GM12892 (cell line): Measurements from ENCODE around the gene TCF15.

Experiments
- POLR2A ChIP-seq: IDR thresholded peaks from 2 replicates; pipeline ENCODE4 v1.6.1; 2011; ENCODE audit warnings: low read depth, low read length, control low read depth
- POLR2AphosphoS5 ChIP-seq: IDR thresholded peaks from 2 replicates; pipeline ENCODE4 v1.6.1; 2011; ENCODE audit warnings: low read depth, low read length, control low read depth
- TAF1 ChIP-seq: IDR thresholded peaks from 2 replicates; pipeline ENCODE4 v1.6.1; 2011; ENCODE audit warnings: low read depth, mild to moderate bottlenecking, control low read depth, low read length, borderline replicate concordance

- TF ChIP-seq TAF1 (no peak), POLR2AphosphoS5 (no peak), POLR2A (no peak)
Measured at GRCh38 chr20:650954-651353, 40.8 kb upstream of the TCF15 start.
